SKM-1 treated with dmso at 0.1 percent for 144 hours (cell line): ENCODE results near the gene PHLPP1.
"Not testable (repeated sequence)": the region's sequence is repeated elsewhere in the genome, so short reads cannot be mapped to it uniquely, and the experiment has no call there.

ENCODE experiments used
- DNase-seq: peaks from one replicate; lab custom pipeline; 2025; ENCODE audit not compliant: unreplicated experiment; lab: John Stamatoyannopoulos, UW

The PHLPP1 gene

DNA sequence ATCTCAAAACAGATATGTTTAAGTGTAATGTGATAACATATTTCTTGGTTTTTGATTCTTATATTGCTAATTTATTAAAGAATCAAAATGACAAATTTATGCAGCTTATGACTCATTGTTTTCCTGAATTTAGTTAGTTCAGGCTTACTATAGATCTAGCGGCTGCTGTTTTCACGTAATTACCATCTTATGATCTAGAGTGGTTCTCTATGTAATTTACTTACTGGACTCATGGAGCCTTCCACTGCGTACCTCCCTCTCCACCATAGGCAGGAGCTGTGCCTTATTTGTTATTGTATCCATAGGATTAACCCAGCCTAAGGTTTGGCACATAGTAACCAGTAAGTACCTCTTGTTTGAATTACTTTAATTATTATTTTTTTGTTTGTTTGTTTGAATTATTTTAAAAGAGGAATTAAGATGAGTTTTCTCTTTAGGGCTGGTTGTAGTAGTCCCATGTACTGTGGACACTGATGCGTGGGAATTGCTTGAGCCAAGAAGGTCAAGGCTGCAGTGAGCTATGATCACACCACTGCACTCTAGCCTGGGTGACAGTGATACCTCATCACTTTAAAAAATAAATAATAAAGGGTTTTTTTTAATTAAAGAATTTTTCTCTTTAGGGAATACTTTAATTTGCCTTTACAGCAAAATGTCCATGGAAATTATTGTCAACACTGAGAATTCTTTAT, 165.5 kb downstream of the PHLPP1 start:
- no peak for DNase-seq

DNA sequence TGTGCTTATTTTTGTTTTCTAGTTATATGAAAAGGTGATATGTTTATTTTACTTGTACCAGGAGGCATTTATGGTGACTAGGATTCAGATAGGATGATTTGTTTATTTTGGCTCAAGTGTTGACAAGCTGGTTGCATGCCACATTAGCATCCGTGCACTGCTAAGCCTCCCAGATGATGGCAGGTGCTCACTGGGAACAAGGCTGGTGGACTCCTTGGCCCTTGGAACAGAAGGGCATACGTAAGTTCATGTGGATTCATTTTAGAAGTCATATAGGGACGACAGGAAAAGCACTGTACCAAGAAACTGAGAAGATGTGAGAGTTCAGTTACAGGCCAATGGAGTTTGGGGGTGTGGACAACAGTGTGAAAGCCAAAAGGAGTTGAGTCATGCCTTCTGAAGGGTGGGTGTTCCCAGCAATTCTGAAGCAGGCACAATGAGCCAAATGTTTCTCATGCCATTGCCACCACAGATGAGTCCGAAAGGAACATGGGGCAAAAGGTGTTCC, 166.2 kb downstream of the PHLPP1 start:
- no peak for DNase-seq

DNA sequence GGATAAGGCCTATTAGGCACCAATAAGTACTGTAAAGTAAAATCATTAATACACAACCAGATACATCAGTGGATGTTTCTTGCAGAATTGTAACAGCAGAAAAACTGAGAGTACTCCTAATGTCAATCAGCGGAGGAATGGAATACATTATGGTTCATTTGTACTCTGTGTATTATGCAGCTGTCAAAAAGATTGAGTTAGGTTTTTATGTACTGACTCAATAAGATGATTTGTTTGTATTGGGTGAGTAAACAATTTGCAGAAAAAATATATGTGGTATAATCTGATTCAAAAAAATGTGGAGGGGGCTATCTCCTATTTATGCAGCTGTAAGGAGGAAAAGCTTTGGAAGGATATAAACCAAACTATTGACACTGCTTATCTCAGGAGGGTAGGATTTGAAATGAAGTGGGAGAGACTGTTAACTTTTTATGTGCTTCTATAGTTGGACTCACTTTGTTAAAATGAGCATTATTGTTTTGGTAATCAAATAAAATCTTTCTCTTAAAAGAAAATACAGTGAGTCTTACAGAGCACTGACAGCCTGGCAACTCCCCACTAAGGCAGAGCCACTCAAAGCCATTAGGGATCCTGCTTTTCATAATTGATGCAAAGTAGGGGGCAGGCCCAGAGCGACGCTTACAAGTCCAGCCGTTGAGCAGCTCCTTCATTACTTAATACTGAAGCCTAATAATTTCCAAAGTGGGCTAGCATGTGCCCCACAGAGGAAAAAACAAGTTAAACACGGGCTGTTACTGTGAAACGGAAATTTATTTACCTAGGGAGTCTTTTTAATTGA, 168.8 kb downstream of the PHLPP1 start:
- DNase-seq, result no peak

DNA sequence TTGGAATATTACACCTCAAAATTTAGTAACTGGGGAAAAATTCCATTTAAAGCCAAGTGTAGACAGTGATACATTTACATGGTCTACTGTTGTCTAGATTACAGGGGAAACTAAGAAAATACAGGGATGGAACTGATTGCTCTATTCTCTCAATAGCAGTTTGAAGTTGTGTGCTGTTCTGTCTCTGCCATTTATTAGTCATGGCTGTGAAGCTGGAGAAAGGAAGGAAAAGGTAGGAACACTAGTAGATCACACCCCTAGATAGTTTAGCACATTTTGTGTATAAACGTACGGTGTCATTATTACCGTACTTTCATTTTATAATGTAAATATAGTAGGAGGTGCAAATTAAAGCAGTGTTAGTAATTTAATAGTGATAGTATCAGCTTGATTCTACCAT, 170.5 kb downstream of the PHLPP1 start:
- DNase-seq, result no peak

DNA sequence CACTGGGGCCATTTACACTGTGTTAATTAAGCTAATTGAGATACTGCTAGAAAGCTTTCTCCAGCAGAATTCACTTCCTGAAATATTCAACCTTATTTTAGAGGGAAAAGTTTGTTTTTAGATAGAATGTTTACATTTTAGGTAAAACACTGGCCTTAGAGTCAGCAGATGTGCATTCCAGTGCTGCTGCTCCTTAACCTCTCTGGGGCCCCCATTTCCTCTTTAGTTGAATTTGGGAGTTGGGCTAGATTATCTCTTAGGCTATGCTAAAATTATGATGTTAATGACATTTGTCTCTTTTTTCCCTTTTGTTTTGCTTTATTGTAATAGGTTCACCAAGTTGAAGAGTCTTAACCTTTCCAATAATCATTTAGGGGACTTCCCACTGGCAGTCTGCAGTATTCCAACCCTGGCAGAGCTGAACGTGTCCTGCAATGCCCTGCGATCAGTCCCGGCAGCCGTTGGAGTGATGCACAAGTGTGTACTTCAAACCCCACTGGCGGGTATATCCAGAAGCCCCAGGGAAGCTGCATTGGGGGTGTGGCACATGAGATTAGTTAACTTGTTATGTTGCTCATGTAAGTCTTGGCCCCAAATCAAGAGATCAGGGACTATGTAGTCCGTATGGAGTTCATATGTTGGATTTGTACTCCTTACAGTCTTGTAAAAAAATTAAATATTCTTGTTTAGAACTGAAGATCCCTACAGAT, 179.5 kb downstream of the PHLPP1 start:
- DNase-seq, result no peak

DNA sequence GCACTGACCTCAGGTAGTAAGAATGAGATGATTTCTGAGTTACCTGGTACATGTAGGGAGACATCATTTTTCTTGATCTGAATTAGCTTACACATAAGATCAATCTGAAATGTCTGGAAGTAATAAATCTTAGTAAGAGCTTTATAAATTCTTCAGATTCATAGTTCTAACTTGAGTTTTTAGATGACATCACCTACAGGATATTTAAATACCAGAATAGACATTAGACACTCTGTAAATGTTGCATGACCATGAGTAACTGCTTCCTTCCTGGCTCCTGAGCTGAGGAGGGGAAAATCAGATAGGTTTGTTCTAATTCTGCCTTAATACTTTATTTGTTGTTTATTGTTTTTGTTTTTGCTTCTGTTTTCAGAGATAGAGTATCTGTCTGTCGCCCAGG, 181.8 kb downstream of the PHLPP1 start:
- no peak for DNase-seq

DNA sequence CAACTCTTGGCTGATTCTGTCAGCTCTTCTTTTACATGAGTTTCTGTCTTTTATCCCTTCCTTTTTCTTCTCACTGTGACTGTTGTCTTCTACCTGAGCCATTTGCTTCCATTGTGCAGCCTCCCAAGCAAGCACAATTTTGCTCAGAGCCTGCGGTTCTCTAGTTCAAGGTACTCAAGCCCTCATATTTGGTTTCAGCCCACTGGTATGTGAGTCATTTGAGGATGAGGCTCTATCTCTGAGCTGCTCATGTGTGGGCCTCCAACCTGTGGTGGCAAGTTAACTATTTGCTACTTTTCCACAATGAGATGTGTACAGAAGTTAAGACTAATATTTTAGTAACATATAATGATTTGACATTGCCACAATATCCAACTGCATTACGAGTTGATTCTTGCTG, 183.0 kb downstream of the PHLPP1 start:
- no peak for DNase-seq

DNA sequence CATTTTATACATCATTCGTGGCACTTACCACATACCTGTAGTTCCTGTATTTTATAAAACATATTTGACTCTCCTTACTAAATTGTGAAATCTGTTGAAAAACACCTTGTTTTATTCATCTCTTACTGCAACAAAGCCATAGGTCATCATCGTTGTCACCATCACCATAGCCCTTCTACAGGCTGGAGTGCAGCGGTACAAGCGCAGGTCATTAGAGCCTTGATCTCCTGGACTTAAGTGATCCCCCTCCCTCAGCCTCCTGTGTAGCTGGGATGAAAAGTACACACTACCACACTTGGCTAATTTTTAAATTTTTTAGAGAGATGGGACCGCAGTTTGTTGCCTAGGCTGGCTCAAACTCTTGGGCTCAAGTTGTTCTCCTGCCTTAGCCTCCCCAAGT, 184.2 kb downstream of the PHLPP1 start:
- no peak for DNase-seq

DNA sequence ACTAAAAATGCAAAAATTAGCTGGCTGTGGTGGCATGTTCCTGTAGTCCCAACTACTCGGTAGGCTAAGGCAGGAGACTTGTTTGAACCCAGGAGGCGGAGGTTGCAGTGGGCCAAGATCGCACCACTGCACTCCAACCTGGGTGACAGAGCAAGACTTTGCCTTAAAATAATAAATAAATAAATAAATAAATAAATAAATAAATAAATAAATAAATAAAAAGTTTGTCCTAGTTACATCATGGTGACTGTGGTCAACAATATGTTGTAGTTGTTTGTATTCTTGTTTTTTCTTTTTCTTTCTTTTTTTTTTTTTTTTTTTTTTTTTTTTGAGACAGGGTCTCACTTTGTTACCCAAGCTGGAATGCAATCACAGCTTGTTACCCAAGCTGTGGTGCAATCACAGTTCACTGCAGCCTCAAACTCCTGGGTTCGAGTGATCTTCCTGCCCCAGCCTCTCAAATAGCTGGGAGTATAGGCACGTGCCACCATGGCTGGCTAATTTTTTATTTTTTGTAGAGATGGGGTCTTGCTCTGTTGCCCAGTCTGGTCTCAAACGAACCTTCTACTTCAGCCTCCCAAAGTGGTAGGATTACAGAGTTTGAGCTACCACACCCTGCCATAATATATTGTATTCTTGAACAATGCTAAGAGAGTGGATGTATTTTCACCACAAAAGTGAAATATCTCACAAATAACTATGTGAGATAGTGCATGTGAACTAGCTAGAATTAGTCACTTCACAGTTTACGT, 185.0 kb downstream of the PHLPP1 start:
- DNase-seq, result no peak

DNA sequence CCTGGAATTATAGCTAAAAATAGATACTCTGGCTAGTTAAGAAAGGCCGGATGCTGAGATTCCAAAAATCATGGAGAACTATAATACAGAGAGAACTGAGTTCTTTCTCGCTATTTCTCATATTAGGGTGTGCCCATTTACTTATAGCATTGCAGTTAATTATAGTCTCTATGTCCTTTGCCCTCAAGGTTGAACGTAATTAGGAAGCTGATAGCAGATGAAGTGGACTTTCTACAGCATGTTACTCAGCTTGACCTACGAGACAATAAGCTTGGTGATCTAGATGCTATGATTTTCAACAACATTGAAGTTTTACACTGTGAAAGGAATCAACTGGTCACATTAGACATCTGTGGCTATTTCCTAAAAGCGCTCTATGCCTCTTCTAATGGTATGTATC, 187.4 kb downstream of the PHLPP1 start:
- no peak for DNase-seq

DNA sequence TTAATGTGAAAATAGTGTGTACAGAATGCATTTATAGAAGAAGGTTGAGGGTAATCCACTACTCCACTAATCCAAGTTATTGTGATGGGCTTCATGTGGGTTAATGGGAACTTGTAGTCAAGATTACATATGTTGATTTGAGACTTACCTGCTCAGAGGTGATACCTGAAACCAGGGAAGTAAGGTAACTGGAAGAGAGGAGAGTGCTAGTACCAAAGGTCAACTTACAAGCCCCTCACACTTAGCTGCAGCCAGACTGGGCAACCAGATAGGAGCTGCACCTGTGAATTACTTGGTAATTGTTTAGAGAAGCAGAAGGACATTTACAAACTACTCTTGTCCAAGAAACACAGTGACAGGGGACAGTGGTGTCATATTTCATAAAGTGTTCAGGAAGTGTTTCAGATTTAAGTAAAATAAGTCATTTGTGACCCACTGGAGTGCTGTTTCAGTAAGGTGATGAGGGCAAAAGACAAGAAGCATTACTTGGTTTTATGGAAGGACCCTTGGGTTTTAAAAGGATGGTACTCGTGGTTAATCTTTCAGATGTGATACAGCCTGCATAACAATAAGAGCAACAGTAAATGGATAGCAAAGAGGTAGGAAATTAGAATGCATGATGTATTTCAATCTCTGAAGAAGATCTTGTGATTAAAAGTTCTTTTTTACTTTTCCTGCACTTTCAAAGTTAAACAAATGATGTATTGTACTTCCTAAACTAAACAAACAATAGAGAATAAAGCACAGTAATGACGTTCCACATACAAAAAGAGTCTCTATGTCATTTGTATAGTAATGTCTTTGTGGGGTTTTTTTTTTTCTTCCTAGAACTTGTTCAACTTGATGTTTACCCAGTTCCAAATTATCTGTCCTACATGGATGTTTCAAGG, 189.3 kb downstream of the PHLPP1 start:
- DNase-seq, result no peak

DNA sequence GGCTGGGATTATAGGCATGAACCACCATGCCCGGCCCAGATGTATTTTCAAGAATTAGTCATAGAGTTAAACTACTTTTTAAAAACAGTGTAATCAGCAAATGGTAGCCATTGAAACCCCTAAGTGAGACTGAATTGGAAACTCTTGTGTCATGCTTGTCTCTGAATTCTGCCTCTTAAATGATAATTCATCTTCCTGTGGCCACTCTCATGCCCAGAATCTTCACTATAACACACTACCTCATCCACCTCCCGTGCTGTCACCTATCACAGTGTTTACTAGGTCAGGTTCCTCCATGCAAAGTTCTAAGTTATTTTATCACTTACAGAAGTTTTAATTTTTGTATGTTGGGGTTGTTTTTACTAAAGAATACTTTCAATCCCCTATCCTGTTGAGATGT, 197.5 kb downstream of the PHLPP1 start:
- no peak for DNase-seq

DNA sequence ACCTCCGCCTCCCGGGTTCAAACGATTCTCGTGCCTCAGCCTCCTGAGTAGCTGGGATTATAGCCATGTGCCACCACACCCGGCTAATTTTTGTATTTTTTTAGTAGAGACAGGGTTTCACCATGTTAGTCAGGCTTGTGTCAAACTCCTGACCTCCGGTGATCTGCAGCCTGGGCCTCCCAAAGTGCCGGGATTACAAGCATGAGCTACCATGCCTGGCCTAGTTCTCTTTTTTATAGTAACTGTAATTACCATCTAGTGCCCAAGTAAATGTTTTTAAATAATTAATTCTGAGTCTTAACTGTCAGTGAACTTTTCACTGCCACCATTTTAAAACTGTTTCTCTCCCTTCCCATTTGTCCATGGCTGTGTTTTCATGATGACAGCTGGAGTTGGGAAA, 198.5 kb downstream of the PHLPP1 start:
- not testable (repeated sequence) for DNase-seq

DNA sequence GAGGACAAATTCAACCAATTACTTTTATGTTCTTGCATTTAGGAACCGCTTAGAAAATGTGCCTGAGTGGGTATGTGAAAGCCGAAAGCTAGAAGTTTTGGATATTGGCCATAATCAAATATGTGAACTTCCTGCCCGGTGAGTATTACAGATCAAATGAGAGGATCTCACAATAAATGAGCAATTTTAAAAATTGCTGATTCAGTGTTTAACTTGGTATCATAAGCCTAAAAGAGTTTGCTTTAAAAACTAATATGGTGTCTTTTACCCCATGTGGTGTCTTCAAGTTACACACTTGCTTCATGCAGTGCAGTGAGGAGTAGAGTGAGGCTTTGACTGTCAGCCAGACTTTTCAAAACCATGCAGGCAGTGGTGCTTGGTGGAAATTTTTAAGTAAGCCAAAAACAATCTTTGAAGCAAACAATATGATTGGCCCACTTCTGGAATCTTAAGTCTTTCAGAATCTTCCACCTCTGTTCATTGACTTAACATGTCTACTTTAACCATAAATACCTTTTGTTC, 199.6 kb downstream of the PHLPP1 start:
- DNase-seq, result no peak

DNA sequence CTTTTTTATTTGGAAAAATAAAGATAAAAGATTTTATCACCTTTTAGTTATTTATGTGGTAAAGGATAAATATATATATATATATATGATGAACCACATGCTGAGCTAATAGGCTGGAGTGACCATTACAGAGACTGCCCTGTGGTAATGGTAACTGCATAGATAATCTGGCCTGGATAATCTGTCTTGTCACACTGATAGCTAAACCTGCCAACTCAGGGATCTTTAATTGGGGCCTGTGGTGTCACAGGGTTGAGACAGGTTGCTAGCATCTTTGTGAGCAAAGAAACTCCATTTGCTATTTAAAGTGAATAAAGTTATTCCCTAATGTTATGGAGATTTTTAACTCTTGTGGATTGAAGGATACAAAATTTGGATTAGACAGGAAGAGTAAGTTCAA, 203.0 kb downstream of the PHLPP1 start:
- no peak for DNase-seq

DNA sequence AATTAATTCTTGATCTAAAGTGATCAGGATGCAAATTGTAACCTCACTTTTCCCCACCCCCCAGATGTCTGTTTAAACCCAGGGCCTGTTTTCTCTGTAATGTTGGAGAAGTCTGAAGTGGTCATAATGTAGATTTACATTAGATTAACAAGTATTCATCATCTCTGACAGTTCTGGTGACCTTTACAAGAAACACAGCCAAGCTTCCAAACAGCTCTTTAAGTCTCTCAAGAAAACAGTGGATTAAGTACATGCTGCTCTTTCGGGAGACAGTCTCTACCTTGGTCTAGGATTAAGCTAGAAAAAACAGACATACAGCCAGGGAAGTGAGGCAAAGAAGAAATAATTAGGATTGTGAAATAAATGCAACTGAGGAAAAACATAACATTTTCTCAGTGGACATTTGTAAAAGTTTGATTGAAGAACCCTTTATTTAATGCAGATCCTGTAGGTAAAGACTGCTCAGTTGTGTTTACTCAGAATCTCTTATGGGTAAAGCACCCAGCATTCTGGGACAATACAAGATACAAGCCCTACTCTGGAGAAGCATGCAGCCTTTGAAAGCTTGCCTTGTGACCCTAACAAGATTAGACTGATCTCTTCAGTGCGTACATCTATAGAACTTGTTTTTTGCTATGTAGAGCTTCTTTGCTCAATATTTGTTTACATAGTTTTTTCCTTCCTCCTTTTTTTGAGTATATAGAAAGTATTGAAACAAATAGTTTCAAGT, 203.9 kb downstream of the PHLPP1 start:
- DNase-seq, result no peak

DNA sequence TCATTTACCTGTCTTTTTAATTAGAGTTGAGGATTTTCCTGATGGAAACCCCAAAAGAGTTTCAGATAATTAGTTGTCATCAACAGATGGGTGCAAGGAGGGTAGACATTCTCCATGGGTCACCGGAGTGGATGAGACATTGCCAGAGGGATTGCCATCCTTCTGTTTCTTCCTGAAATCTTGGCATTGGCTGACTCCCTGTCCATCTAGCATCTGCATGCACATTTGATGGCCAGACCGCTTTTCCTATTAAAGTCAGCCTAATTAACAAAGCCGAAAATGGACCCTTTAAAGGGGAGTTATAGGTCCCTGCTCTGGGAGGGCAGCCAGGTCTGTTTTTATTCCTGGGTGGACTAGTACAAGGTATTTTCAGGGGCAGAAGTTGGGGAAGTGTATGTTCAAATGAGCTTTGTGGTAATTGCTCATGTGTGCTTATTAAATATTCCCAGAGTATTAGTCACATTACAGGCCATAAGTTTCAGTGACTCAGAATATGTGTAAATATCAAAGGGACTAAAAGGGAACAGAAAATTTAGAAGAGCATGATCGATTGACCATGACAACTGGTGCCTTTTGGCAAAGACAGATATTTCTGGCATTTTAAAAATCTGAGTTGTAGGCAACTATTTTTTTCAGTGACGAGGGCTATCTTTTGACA, 209.8 kb downstream of the PHLPP1 start:
- no peak for DNase-seq

DNA sequence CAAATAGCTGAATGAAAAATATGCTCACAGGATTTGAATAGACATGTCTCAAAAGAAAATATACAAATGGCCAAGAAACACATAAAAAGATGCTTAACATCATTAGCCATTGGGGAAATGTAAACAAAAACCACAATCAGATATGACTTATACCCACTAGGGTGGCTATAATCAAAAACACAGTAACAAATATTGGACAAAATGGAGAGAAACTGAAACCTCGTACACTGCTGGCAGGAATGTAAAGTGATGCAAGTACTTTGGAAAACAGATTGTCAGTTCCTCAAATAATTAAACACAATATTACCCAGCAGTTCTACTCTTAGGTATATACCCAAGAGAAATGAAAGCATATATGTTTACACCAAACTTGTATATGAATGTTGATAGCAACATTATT, 213.0 kb downstream of the PHLPP1 start:
- no peak for DNase-seq
